HepG2 (cell line): Measurements from ENCODE around the gene FXYD6. TPM values are rescaled to one million over a fixed set of nuclear protein-coding genes. Genes with fewer than 3 reads are reported as not detected.

ENCODE experiments used
- ATAC-seq: fragments of 200-7000 bp; cut with Tn5 transposase; 3 replicates; pipeline ENCODE4 v1.9.1; 2020; ENCODE audit warnings: mild to moderate bottlenecking, moderate library complexity
- BruUV-seq: library from RNA; stranded (reverse); fragments of 400-500 nt; replicated peaks from 2 replicates; lab custom pipeline; 2021; lab: Mats Ljungman, UMichigan
- CTCF ChIA-PET: fragments of 300-600 bp; formaldehyde crosslinking; extraction: SDS; loops from one replicate; lab custom pipeline; 2021; ENCODE audit warnings: low total read pairs, inconsistent platforms, low intra/inter-chr PET ratio; lab: Yijun Ruan, JAX
- POLR2A ChIA-PET: fragments of 350-600 bp; sonication (Branson Sonifier 250); formaldehyde crosslinking; loops from one replicate; lab custom pipeline; 2020; ENCODE audit warnings: antibody characterized with exemption, inconsistent platforms; lab: Yijun Ruan, JAX
- DNase-seq: peaks from one replicate; pipeline ENCODE4 v3.0.0-alpha.2; 2015; ENCODE audit warnings: low spot score
- FAIRE-seq: peaks from 3 replicates; lab custom pipeline; 2011; peaks lifted over from hg19 to GRCh38; lab: Jason Lieb, UNC
- H2AFZ ChIP-seq: one replicate; pipeline ENCODE4 v1.6.1; 2011; ENCODE audit warnings: low read length, inconsistent platforms
- H3K27ac ChIP-seq: fragments of 300-600 bp; 3 replicates; pipeline ENCODE4 v1.8.0; 2011; ENCODE audit warnings: mixed run types, mild to moderate bottlenecking, mixed read lengths, low read length, inconsistent platforms; ENCODE audit not compliant: insufficient read depth; ENCODE audit errors: extremely low read length
- H3K27me3 ChIP-seq, 2 experiments: fragments of 200-600 bp in 1 of 2; 2 replicates in 1 of 2; 3 replicates in 1 of 2; pipeline versions ENCODE4 v1.6.0 to v1.8.0; 2011; ENCODE audit warnings: low read length in 2 of 2, mild to moderate bottlenecking in 2 of 2, moderate library complexity in 2 of 2, inconsistent platforms in 1 of 2; ENCODE audit not compliant: insufficient read depth in 2 of 2, control insufficient read depth in 1 of 2
- H3K36me3 ChIP-seq, 2 experiments: fragments of 200-600 bp in 1 of 2; replicated peaks in 1 of 2; 2 replicates in 1 of 2; 3 replicates in 1 of 2; pipeline versions ENCODE4 v1.5.1 to v1.8.0; 2011; ENCODE audit warnings: low read length in 2 of 2, inconsistent platforms in 1 of 2; ENCODE audit not compliant: insufficient read depth in 2 of 2, control insufficient read depth in 1 of 2
- H3K4me1 ChIP-seq: 2 replicates; pipeline ENCODE4 v1.5.1; 2012; ENCODE audit warnings: low read length, inconsistent platforms; ENCODE audit not compliant: insufficient read depth
- H3K4me2 ChIP-seq: 2 replicates; pipeline ENCODE4 v1.6.0; 2011; ENCODE audit warnings: low read depth, low read length, inconsistent platforms
- H3K4me3 ChIP-seq, 3 experiments: fragments of 200-600 bp in 1 of 3; sonication (generic), shearing (Covaris generic) in 1 of 3; replicated peaks in 1 of 3; 2 replicates each; pipeline ENCODE4 v1.5.1; 2011 to 2016; ENCODE audit warnings: low read length in 3 of 3, inconsistent platforms in 2 of 3, low read depth in 2 of 3, mild to moderate bottlenecking in 2 of 3, control low read depth in 1 of 3, mixed read lengths in 1 of 3; ENCODE audit not compliant: insufficient read depth in 1 of 3
- H3K79me2 ChIP-seq: one replicate; pipeline ENCODE4 v1.6.1; 2011; ENCODE audit warnings: low read length, inconsistent platforms; ENCODE audit not compliant: insufficient read depth
- H3K9ac ChIP-seq: 2 replicates; pipeline ENCODE4 v1.6.0; 2011; ENCODE audit warnings: mild to moderate bottlenecking, low read depth, low read length, inconsistent platforms; ENCODE audit not compliant: insufficient read depth
- H3K9me3 ChIP-seq: 2 replicates; pipeline ENCODE4 v1.5.1; 2012; ENCODE audit warnings: mild to moderate bottlenecking, low read length
- H4K20me1 ChIP-seq: 2 replicates; pipeline ENCODE4 v1.6.0; 2011; ENCODE audit warnings: inconsistent platforms, mild to moderate bottlenecking, low read length, moderate library complexity; ENCODE audit not compliant: insufficient read depth
- ATF4 ChIP-seq, 2 experiments: fragments of 450-650 bp in 1 of 2; sonication (generic) in 1 of 2; formaldehyde crosslinking; IDR thresholded peaks; 2 replicates each; pipeline versions ENCODE4 v1.5.0 to v1.8.0; 2020 to 2022; ENCODE audit warnings: mild to moderate bottlenecking in 1 of 2, missing genetic modification reagents in 1 of 2
- BRD4 ChIP-seq: sonication (generic); formaldehyde crosslinking; IDR thresholded peaks from 2 replicates; pipeline ENCODE4 v1.4.0; 2020; ENCODE audit warnings: missing genetic modification reagents
- CCAR2 ChIP-seq: fragments of 200-400 bp; formaldehyde crosslinking; optimal IDR thresholded peaks from 2 replicates; pipeline ENCODE3; 2018; ENCODE audit warnings: low read depth, mild to moderate bottlenecking, low read length, moderate library complexity
- DNMT1 ChIP-seq: sonication (generic); formaldehyde crosslinking; IDR thresholded peaks from 2 replicates; pipeline ENCODE4 v1.5.1; 2020; ENCODE audit warnings: mild to moderate bottlenecking, missing genetic modification reagents
- GMEB2 ChIP-seq: IDR thresholded peaks from 2 replicates; pipeline ENCODE4 v1.6.1; 2016; ENCODE audit warnings: missing biosample characterization, missing genetic modification reagents, low read depth
- HNRNPLL ChIP-seq: fragments of 200-400 bp; formaldehyde crosslinking; IDR thresholded peaks from 2 replicates; pipeline ENCODE4 v1.6.1; 2017; ENCODE audit warnings: mild to moderate bottlenecking, low read depth, low read length; ENCODE audit not compliant: poor library complexity, severe bottlenecking
- NR0B2 ChIP-seq: sonication (generic); formaldehyde crosslinking; IDR thresholded peaks from 2 replicates; pipeline ENCODE4 v1.4.0; 2020; ENCODE audit warnings: mild to moderate bottlenecking, missing genetic modification reagents
- RAD21 ChIP-seq: fragments of 450-650 bp; formaldehyde crosslinking; IDR thresholded peaks from 2 replicates; pipeline ENCODE4 v1.5.0; 2020; ENCODE audit warnings: mild to moderate bottlenecking
- SMC3 ChIP-seq: IDR thresholded peaks from 2 replicates; pipeline ENCODE4 v1.6.1; 2011; ENCODE audit warnings: low read length, improper control_type of control experiment
- SP4 ChIP-seq: sonication (generic); formaldehyde crosslinking; IDR thresholded peaks from 2 replicates; pipeline ENCODE4 v1.8.1; 2023; ENCODE audit warnings: mild to moderate bottlenecking, missing genetic modification reagents
- TFAP4 ChIP-seq: sonication (generic); IDR thresholded peaks from 2 replicates; pipeline ENCODE4 v1.6.1; 2016; ENCODE audit warnings: low read depth, borderline replicate concordance
- ZNF124 ChIP-seq: sonication (generic); formaldehyde crosslinking; IDR thresholded peaks from 2 replicates; pipeline ENCODE4 v1.4.0; 2020; ENCODE audit warnings: missing genetic modification reagents
- ZNF768 ChIP-seq: sonication (generic); formaldehyde crosslinking; IDR thresholded peaks from 2 replicates; pipeline ENCODE4 v1.4.0; 2020; ENCODE audit warnings: missing genetic modification reagents
- WGBS: methylation state at CpG from one replicate; pipeline ENCODE4 v1.1.6; 2017; ENCODE audit warnings: low lambda C conversion rate; 5-methylcytosine and 5-hydroxymethylcytosine counted together
- in situ Hi-C: cut with HindIII; loops from 2 replicates; pipeline ENCODE4 v1.10.0; 2017; ENCODE audit warnings: low pct_unique_long_range_greater_than_20kb; ENCODE audit not compliant: extremely low pct_ligation_motif_present
- intact Hi-C: fragments of 100-400 bp; cut with micrococcal nuclease; formaldehyde crosslinking; loops from one replicate; pipeline ENCODE4 v1.10.0; 2022; ENCODE audit not compliant: unreplicated experiment
- polyA plus RNA-seq, 8 experiments: library from polyadenylated mRNA; depleted of rRNA in 3 of 8; stranded (reverse) in 7 of 8; unstranded in 1 of 8; fragments of >200 nt; fragmentation: Illumina TruSeq in 4 of 8; extraction: Trizol in 4 of 8; gene quantifications; 2 replicates each; pipeline versions ENCODE4 v1.2.1 to v1.2.3, GENCODE V29; 2011 to 2016; ENCODE audit warnings: low read depth in 4 of 8, missing spikeins in 1 of 8, mixed read lengths in 1 of 8; ENCODE audit not compliant: insufficient read depth in 1 of 8
- total RNA-seq, 5 experiments: library from RNA; depleted of rRNA; stranded (reverse); fragments of >200 nt; fragmentation: Illumina TruSeq; extraction: Trizol; gene quantifications; 2 replicates each; pipeline ENCODE4 v1.2.3, GENCODE V29; 2016; ENCODE audit warnings: low read depth in 1 of 5
- TF ChIP-seq, protein P1 (sequence below): sonication (generic); formaldehyde crosslinking; IDR thresholded peaks from 2 replicates; pipeline ENCODE4 v1.5.0; 2020; ENCODE audit warnings: mild to moderate bottlenecking, missing genetic modification reagents, moderate library complexity
- TF ChIP-seq, protein P2 (sequence below): sonication (generic); formaldehyde crosslinking; IDR thresholded peaks from 2 replicates; pipeline ENCODE4 v1.5.0; 2020; ENCODE audit warnings: mild to moderate bottlenecking, missing genetic modification reagents

The FXYD6 gene
- total and polyA plus RNA-seq, 2 of the 13 experiments (the other 11 are each of a cell fraction or from before 2014, with no cell fraction given), result not detected

DNA sequence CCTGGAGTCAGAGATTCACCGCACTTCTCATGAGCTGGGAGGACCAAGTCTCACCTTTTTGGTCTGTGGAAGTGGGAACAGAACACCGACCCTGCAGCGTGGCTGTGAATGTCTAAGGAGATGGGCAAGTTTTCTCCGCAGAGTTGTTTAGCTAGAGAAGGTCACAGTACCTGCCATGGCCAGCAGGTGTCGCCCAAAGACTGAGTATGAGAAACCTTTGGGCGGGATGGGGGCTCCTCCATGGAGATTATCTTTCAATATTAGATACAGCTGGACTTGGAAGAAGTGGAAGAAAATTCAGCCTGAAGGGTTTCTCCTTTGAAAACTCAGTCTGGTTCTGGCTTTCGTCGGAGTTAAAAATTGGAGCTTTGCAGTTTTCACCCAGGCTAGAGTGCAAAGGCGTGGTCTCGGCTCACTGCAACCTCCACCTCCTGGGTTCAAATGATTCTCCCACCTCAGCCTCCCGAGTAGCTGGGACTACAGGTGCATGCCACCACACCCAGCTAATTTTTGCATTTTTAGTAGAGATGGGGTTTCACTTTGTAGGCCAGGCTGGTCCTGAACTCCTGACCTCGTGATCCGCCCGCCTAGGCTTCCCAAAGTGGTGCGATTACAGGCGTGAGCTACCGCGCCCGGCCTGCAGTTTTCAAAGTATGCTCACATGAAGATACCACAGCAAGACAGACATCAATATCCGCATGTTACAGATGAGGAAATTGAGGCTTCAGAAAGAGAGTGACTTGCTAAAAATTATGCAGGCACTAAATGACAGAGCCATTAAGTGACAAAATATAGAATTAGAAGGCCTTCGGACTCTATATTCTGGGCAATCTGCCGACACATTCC, 68.8 kb downstream of the FXYD6 start:
- 51% methylated on average over 20 of the region's 22 CpGs for whole genome bisulfite sequencing
- TF ChIP-seq ATF4 (CRISPR knock-in tag; IDR thresholded peaks at IDR 0.05) (no peak), SMC3 (peak; percentile 67), CCAR2 (no peak), HNRNPLL (no peak), DNMT1 (no peak), SP4 (CRISPR knock-in tag) (no peak), ZNF124 (CRISPR knock-in tag) (no peak), TFAP4 (no peak), ZNF768 (CRISPR knock-in tag) (no peak), GMEB2 (no peak), RAD21 (CRISPR knock-in tag) (peak; percentile 57; the same call in 1 of the 2 replicates), NR0B2 (CRISPR knock-in tag) (no peak), BRD4 (CRISPR knock-in tag) (no peak)
- TF ChIP-seq, protein P1, sequence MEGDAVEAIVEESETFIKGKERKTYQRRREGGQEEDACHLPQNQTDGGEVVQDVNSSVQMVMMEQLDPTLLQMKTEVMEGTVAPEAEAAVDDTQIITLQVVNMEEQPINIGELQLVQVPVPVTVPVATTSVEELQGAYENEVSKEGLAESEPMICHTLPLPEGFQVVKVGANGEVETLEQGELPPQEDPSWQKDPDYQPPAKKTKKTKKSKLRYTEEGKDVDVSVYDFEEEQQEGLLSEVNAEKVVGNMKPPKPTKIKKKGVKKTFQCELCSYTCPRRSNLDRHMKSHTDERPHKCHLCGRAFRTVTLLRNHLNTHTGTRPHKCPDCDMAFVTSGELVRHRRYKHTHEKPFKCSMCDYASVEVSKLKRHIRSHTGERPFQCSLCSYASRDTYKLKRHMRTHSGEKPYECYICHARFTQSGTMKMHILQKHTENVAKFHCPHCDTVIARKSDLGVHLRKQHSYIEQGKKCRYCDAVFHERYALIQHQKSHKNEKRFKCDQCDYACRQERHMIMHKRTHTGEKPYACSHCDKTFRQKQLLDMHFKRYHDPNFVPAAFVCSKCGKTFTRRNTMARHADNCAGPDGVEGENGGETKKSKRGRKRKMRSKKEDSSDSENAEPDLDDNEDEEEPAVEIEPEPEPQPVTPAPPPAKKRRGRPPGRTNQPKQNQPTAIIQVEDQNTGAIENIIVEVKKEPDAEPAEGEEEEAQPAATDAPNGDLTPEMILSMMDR (CRISPR knock-in tag), result peak; percentile 80
- TF ChIP-seq, protein P2, sequence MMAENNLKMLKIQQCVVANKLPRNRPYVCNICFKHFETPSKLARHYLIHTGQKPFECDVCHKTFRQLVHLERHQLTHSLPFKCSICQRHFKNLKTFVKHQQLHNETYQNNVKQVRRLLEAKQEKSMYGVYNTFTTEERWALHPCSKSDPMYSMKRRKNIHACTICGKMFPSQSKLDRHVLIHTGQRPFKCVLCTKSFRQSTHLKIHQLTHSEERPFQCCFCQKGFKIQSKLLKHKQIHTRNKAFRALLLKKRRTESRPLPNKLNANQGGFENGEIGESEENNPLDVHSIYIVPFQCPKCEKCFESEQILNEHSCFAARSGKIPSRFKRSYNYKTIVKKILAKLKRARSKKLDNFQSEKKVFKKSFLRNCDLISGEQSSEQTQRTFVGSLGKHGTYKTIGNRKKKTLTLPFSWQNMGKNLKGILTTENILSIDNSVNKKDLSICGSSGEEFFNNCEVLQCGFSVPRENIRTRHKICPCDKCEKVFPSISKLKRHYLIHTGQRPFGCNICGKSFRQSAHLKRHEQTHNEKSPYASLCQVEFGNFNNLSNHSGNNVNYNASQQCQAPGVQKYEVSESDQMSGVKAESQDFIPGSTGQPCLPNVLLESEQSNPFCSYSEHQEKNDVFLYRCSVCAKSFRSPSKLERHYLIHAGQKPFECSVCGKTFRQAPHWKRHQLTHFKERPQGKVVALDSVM, result no peak

More for the DNA sequence above, 68.8 kb downstream of the FXYD6 start:
- intact Hi-C loops, result no loop called here
- ChIA-PET POLR2A (interaction anchor here (1.0 to 1.5 kb wide), 2 partner anchors 10 to 139 kb away, joined by 3 read pairs; no protein-coding TSS in a partner anchor), CTCF (interaction anchor here (2.1 to 3.8 kb wide), 4 partner anchors 10 to 364 kb away, joined by 6 to 42 read pairs (median 16); no protein-coding TSS in a partner anchor)
- H2AFZ ChIP-seq, result no peak overlapping the region
- no peaks in the 10 kb centered on the region for H3K9me3 ChIP-seq
- in situ Hi-C loops, result loop anchor here (5.0 kb wide), 1 partner anchor 365 kb away; no protein-coding TSS in a partner anchor
- BruUV-seq, result no TSS peak
- H3K27ac ChIP-seq, result no peak overlapping the region
- no peaks in the 10 kb centered on the region for H3K36me3 ChIP-seq
- H3K79me2 ChIP-seq, result no peaks in the 10 kb centered on the region
- no peak overlapping the region for H3K4me3 ChIP-seq
- no peaks in the 10 kb centered on the region; a peak in 1 of 5 replicates for H3K27me3 ChIP-seq
- no peak overlapping the region for H3K9ac ChIP-seq
- FAIRE-seq (peak; percentile 68), DNase-seq (no peak), ATAC-seq (peak; percentile 56)
- H4K20me1 ChIP-seq, result no peaks in the 10 kb centered on the region
- no peak overlapping the region for H3K4me2 ChIP-seq
- no peaks in the 10 kb centered on the region for H3K4me1 ChIP-seq
